Neural crest cell (in vitro differentiated cells): ENCODE results near the gene AS3MT. TPM values are rescaled to one million over a fixed set of nuclear protein-coding genes. Genes with fewer than 3 reads are reported as not detected.
"Not testable (repeated sequence)": the region's sequence is repeated elsewhere in the genome, so short reads cannot be mapped to it uniquely, and the experiment has no call there.

Source experiments
- DNase-seq: peaks from one replicate; pipeline ENCODE4 v3.0.0; 2021; ENCODE audit warnings: low read depth, mixed read lengths, low spot score
- H3K27ac Mint-ChIP-seq: one replicate; pipeline ENCODE4 v1.8.0; 2021; ENCODE audit warnings: mild to moderate bottlenecking, mixed read lengths; ENCODE audit not compliant: unreplicated experiment
- H3K27me3 Mint-ChIP-seq: 2 replicates; pipeline ENCODE4 v1.8.0; 2021; ENCODE audit warnings: low read depth, mild to moderate bottlenecking, mixed read lengths
- H3K36me3 Mint-ChIP-seq: 2 replicates; pipeline ENCODE4 v1.8.0; 2021; ENCODE audit warnings: low read depth, mild to moderate bottlenecking, mixed read lengths
- H3K4me1 Mint-ChIP-seq: 2 replicates; pipeline ENCODE4 v1.8.0; 2021; ENCODE audit warnings: mixed read lengths
- H3K4me3 Mint-ChIP-seq: one replicate; pipeline ENCODE4 v1.8.0; 2021; ENCODE audit warnings: mild to moderate bottlenecking, mixed read lengths
- H3K9me3 Mint-ChIP-seq: 2 replicates; pipeline ENCODE4 v1.8.0; 2021; ENCODE audit warnings: mixed read lengths
- total RNA-seq: library from RNA; stranded (reverse); gene quantifications from 2 replicates; pipeline ENCODE4 v1.2.1, GENCODE V29; 2021
- TF ChIP-seq, protein P1 (sequence below): fragments of 200-600 bp; sonication (generic); conservative IDR thresholded peaks from 2 replicates; pipeline ENCODE4 v1.5.0; 2021; ENCODE audit warnings: antibody characterized with exemption, mild to moderate bottlenecking

AS3MT gene
- total RNA-seq, 1 donor from 2014 or later, result 10.4 TPM

DNA sequence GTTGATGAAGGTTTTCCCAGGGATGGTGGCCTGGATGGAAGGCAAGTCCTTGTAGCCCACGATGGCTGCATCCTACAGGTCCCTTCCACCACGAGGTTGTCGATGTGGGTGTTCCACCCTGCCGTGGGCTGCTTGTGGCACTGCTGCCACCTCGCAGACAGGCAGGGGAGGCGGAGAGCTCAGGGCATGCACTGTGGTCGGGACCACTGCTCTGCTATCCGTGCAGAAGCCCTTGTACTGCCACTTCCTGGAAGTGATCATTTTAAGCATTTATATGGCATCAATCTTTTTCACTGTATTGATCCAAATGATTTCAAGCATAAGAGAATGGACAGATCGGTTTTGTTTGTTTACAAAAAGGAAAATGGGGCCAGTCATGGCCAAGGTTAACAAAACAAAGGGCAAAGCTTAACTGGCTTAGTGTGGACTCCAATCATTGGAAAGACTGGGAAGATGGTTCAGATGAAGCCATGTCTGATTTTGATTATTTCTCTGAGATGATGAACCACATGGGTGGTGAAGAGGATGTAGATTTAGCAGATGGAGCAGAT lies 23.8 kb upstream of the AS3MT start:
- Mint-ChIP-seq H3K4me1 (no peaks in the 10 kb centered on the region), H3K27ac (no peak overlapping the region), H3K4me3 (no peak overlapping the region), H3K36me3 (no peaks in the 10 kb centered on the region), H3K9me3 (peaks cover 4% of the 10 kb centered on the region), H3K27me3 (peaks cover 27% of the 10 kb centered on the region)
- no peak for DNase-seq
- TF ChIP-seq, protein P1, sequence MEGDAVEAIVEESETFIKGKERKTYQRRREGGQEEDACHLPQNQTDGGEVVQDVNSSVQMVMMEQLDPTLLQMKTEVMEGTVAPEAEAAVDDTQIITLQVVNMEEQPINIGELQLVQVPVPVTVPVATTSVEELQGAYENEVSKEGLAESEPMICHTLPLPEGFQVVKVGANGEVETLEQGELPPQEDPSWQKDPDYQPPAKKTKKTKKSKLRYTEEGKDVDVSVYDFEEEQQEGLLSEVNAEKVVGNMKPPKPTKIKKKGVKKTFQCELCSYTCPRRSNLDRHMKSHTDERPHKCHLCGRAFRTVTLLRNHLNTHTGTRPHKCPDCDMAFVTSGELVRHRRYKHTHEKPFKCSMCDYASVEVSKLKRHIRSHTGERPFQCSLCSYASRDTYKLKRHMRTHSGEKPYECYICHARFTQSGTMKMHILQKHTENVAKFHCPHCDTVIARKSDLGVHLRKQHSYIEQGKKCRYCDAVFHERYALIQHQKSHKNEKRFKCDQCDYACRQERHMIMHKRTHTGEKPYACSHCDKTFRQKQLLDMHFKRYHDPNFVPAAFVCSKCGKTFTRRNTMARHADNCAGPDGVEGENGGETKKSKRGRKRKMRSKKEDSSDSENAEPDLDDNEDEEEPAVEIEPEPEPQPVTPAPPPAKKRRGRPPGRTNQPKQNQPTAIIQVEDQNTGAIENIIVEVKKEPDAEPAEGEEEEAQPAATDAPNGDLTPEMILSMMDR, result no peak

DNA sequence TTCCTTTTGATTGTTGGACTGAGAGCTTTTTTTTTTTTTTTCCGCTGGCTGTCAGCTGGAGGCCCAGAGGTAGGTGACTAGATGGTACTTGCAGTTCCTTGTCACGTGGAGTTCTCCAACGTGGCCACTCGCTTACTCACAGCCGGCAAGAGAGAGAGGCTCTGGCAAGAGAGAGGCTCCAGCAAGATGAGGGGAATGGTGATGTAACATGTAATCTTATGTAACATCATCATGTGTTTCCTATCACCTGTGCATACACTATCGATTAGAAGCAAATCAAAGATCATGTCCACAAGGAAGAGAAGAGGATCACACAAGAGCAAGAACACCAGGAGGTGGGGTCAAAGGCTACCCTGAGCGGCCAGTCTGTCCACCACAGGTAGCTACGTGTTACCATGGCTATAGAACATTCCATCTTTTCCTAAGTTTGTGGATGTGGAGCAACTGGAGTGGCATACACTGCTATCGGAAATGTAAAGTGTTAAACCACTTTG lies 19.2 kb upstream of the AS3MT start:
- H3K4me3 Mint-ChIP-seq, result no peak overlapping the region
- peaks cover 4% of the 10 kb centered on the region for H3K9me3 Mint-ChIP-seq
- TF ChIP-seq, protein P1, result no peak
- H3K27ac Mint-ChIP-seq, result no peak overlapping the region
- H3K27me3 Mint-ChIP-seq, result no peaks in the 10 kb centered on the region
- DNase-seq, result no peak
- no peaks in the 10 kb centered on the region for H3K36me3 Mint-ChIP-seq
- peaks cover 9% of the 10 kb centered on the region for H3K4me1 Mint-ChIP-seq

DNA sequence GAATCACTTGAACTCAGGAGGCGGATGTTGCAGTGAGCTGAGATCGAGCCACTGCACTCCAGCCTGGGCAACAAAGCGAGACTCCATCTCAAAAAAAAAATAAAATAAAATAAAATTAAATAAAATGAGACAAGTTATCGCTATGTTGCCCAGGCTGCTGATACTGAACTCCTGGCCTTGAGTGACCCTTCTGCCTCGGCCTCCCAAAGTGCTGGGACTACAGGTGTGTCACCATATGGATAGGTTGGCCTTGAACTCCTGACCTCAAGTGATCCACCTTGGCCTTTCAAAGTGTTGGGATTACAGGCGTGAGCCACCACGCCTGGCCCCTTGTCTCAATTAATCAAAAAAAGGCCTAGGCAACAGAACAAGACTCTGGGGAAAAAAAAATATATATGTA lies 16.0 kb upstream of the AS3MT start:
- not testable (repeated sequence) for H3K36me3 Mint-ChIP-seq, H3K27me3 Mint-ChIP-seq, H3K27ac Mint-ChIP-seq

DNA sequence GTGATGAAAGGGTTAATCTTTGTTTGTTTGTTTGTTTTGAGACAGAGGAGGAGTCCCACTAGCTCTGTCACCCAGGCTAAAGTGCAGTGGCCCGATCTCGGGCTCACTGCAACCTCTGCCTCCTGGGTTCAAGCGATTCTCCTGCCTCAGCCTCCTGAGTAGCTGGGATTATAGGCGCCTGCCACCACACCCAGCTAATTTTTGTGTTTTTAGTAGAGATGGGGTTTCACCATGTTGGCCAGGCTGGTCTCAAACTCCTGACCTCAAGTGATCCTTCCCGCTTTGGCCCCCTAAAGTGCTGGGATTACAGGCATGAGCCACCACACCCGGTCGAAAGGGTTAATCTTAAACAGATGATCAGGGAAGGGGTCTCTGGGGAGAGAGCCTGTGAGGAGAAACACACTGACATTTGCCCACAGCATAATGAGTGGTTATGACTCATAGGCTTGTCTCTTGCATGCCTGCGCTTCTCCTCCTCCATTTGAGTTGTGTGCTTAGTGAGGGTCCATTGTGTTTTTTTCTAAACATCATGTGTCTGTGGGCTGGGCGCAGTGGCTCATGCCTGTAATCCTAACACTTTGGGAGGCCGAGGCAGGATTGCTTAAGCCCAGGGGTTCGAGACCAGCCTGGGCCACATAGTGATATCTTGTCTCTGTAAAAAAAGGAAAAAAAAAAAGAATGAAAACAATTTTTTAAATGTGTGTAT lies 13.4 kb upstream of the AS3MT start:
- DNase-seq, H3K9me3 Mint-ChIP-seq, H3K27me3 Mint-ChIP-seq, H3K36me3 Mint-ChIP-seq: not testable (repeated sequence)
- peak overlapping the region; percentile 83 for H3K27ac Mint-ChIP-seq
- peak overlapping the region; percentile 81 for H3K4me3 Mint-ChIP-seq
- peaks cover 27% of the 10 kb centered on the region for H3K4me1 Mint-ChIP-seq

More for the DNA sequence above, 16.0 kb upstream of the AS3MT start:
- not testable (repeated sequence) for H3K4me3 Mint-ChIP-seq, H3K9me3 Mint-ChIP-seq, DNase-seq
- peaks cover 27% of the 10 kb centered on the region for H3K4me1 Mint-ChIP-seq

DNA sequence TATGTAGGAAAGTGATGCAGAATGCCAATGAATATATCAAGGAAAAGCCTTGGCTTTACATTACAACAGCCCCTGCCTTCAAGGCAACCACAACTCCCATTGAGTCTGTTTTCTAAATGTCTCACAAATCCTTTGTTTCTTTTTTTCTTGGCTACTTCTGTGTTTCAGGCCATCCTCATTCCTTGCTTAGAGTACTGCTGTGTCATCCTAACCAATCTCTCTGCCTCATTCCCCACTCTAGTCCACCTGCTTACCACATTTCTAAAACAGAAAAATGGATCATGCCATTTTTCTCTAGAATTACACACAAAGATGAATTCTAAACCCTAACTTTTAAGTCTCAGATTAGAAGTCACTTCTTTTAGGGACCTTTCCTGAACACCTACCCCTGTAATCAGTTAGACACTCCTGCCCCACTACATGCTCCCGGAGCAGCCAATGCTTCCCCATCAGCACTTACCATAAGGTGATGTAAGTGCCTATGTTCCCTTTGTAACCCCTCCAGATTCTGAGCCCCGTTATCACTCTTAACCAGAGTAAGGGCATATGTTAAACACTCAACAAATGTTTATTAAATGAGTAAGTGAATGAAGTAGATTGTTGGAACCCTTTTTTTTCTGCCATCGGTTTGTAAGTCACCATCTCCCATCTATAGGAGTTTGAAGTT lies 12.4 kb upstream of the AS3MT start:
- TF ChIP-seq, protein P1, result no peak
- H3K4me3 Mint-ChIP-seq, result peak overlapping the region; percentile 38

DNA sequence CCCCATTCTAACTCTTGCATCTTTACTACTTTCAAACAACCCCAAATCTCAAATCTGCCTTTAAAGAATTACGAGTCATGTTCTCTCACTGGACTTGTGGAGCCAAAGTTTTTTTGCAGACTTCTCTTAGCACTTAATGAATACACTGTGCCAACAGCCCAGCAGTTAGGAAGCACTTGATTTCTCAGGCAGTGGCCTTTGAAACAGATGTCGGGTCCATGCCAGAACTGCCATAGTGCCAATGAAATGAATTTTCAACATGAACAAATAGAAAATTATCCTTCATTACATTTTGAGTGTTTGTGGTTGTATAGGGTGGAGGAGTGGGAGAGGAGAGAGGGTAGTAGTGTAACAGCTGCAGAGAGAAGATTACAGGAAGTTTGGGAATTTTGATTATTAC lies 9.4 kb upstream of the AS3MT start:
- Mint-ChIP-seq H3K9me3 (no peaks in the 10 kb centered on the region), H3K27me3 (no peaks in the 10 kb centered on the region), H3K4me3 (no peak overlapping the region), H3K27ac (peak overlapping the region; percentile 27), H3K36me3 (no peaks in the 10 kb centered on the region), H3K4me1 (peaks cover 18% of the 10 kb centered on the region)
- TF ChIP-seq, protein P1, result no peak
- DNase-seq, result no peak

More for the DNA sequence above, 12.4 kb upstream of the AS3MT start:
- no peaks in the 10 kb centered on the region for H3K27me3 Mint-ChIP-seq
- H3K36me3 Mint-ChIP-seq, result no peaks in the 10 kb centered on the region
- peaks cover 27% of the 10 kb centered on the region for H3K4me1 Mint-ChIP-seq
- H3K27ac Mint-ChIP-seq, result no peak overlapping the region
- H3K9me3 Mint-ChIP-seq, result no peaks in the 10 kb centered on the region
- no peak for DNase-seq
